Fibroblast of lung (primary cell): ENCODE data around the gene ZNF148. TPM values are rescaled to one million over a fixed set of nuclear protein-coding genes. Genes with fewer than 3 reads are reported as not detected.

Experiments used
- DNase-seq, 2 donors: peaks; one replicate each; pipeline versions ENCODE4 v3.0.0 to v3.0.0-alpha.2; 2010; ENCODE audit warnings: low read depth in 2 of 2
- H2AFZ ChIP-seq: 2 replicates; pipeline ENCODE4 v1.5.1; 2012; ENCODE audit warnings: low read length, control low read depth, inconsistent platforms
- H3K27ac ChIP-seq: 2 replicates; pipeline ENCODE4 v1.5.1; 2011; ENCODE audit warnings: low read length, control low read depth; ENCODE audit not compliant: insufficient read depth
- H3K27me3 ChIP-seq: 2 replicates; pipeline ENCODE4 v1.5.1; 2011; ENCODE audit warnings: mild to moderate bottlenecking, low read length; ENCODE audit not compliant: control insufficient read depth, insufficient read depth
- H3K36me3 ChIP-seq: 2 replicates; pipeline ENCODE4 v1.5.1; 2011; ENCODE audit warnings: low read length; ENCODE audit not compliant: control insufficient read depth, insufficient read depth
- H3K4me1 ChIP-seq: 2 replicates; pipeline ENCODE4 v1.5.1; 2011; ENCODE audit warnings: low read length; ENCODE audit not compliant: control insufficient read depth, insufficient read depth; ENCODE audit errors: extremely low read depth
- H3K4me2 ChIP-seq: 2 replicates; pipeline ENCODE4 v1.5.1; 2011; ENCODE audit warnings: low read length, control low read depth; ENCODE audit not compliant: insufficient read depth; ENCODE audit errors: extremely low read depth
- H3K4me3 ChIP-seq, 4 experiments: fragments of 200-600 bp in 1 of 4; sonication (generic) in 1 of 4; replicated peaks in 1 of 4; 2 replicates each; pipeline ENCODE4 v1.5.1; 2011 to 2016; ENCODE audit warnings: low read length in 4 of 4, low read depth in 3 of 4, mild to moderate bottlenecking in 3 of 4, control low read depth in 2 of 4, inconsistent platforms in 1 of 4, mixed read lengths in 1 of 4; ENCODE audit not compliant: insufficient read depth in 1 of 4; ENCODE audit errors: control extremely low read depth in 1 of 4
- H3K79me2 ChIP-seq: 2 replicates; pipeline ENCODE4 v1.5.1; 2012; ENCODE audit warnings: mild to moderate bottlenecking, low read length, inconsistent platforms; ENCODE audit not compliant: control insufficient read depth, insufficient read depth
- H3K9ac ChIP-seq: 2 replicates; pipeline ENCODE4 v1.5.1; 2011; ENCODE audit warnings: mild to moderate bottlenecking, low read length, control low read depth; ENCODE audit not compliant: insufficient read depth
- H3K9me3 ChIP-seq: 2 replicates; pipeline ENCODE4 v1.5.1; 2012; ENCODE audit warnings: low read depth, low read length; ENCODE audit not compliant: control insufficient read depth, insufficient read depth
- H4K20me1 ChIP-seq: 2 replicates; pipeline ENCODE4 v1.5.1; 2011; ENCODE audit warnings: low read length; ENCODE audit not compliant: control insufficient read depth, insufficient read depth; ENCODE audit errors: extremely low read depth
- EZH2 ChIP-seq: IDR thresholded peaks from 2 replicates; pipeline ENCODE4 v1.5.1; 2012; ENCODE audit warnings: low read length, control low read depth, mild to moderate bottlenecking; ENCODE audit errors: missing control alignments
- polyA plus RNA-seq, 2 donors: library from polyadenylated mRNA; depleted of rRNA in 1 of 2; stranded (reverse) in 1 of 2; unstranded in 1 of 2; fragments of >200 nt; gene quantifications; 2 replicates each; pipeline ENCODE4 v1.2.1, GENCODE V29; 2011 to 2012; ENCODE audit warnings: missing spikeins in 1 of 2
- total RNA-seq: library from RNA; depleted of rRNA; stranded (reverse); fragments of >200 nt; gene quantifications from 2 replicates; pipeline ENCODE4 v1.2.1, GENCODE V29; 2014
- TF ChIP-seq, protein P1 (sequence below), 2 donors: IDR thresholded peaks in 1 of 2; conservative IDR thresholded peaks in 1 of 2; 1 replicate in 1 of 2; 2 replicates in 1 of 2; pipeline ENCODE4 v1.5.1; 2011 to 2012; ENCODE audit warnings: low read length in 2 of 2, control low read depth in 1 of 2, inconsistent platforms in 1 of 2, low read depth in 1 of 2, mild to moderate bottlenecking in 1 of 2

ZNF148 gene
- total and polyA plus RNA-seq, 2 donors (not counting 1 experiment from before 2014, with no cell fraction given), result 37.7 to 41.3 TPM

- no peaks in the 10 kb centered on the region for H3K36me3 ChIP-seq
- TF ChIP-seq EZH2, result no peak
- TF ChIP-seq, protein P1, sequence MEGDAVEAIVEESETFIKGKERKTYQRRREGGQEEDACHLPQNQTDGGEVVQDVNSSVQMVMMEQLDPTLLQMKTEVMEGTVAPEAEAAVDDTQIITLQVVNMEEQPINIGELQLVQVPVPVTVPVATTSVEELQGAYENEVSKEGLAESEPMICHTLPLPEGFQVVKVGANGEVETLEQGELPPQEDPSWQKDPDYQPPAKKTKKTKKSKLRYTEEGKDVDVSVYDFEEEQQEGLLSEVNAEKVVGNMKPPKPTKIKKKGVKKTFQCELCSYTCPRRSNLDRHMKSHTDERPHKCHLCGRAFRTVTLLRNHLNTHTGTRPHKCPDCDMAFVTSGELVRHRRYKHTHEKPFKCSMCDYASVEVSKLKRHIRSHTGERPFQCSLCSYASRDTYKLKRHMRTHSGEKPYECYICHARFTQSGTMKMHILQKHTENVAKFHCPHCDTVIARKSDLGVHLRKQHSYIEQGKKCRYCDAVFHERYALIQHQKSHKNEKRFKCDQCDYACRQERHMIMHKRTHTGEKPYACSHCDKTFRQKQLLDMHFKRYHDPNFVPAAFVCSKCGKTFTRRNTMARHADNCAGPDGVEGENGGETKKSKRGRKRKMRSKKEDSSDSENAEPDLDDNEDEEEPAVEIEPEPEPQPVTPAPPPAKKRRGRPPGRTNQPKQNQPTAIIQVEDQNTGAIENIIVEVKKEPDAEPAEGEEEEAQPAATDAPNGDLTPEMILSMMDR (conservative IDR thresholded peaks at IDR 0.05 in 1 of 2, IDR thresholded peaks at IDR 0.05 in 1 of 2; ENCODE audit: low read depth in 1 of 2, low read length in 2 of 2), result no peak
- H3K27ac ChIP-seq, result no peak overlapping the region
- no peak overlapping the region for H2AFZ ChIP-seq
- H3K4me3 ChIP-seq, result no peak overlapping the region
- no peaks in the 10 kb centered on the region for H3K79me2 ChIP-seq
- no peaks in the 10 kb centered on the region for H3K9me3 ChIP-seq
- H4K20me1 ChIP-seq, result no peaks in the 10 kb centered on the region
- no peak overlapping the region for H3K9ac ChIP-seq
- no peak for DNase-seq
- H3K4me1 ChIP-seq, result no peaks in the 10 kb centered on the region
- H3K4me2 ChIP-seq, result no peak overlapping the region
- no peaks in the 10 kb centered on the region for H3K27me3 ChIP-seq
Measured at GRCh38 chr3:125256675-125257074, 118.5 kb downstream of the ZNF148 start.

GRCh38 chr3:125250973-125251372 is 124.2 kb downstream of the ZNF148 start:
- no peak overlapping the region for H3K27ac ChIP-seq
- H3K36me3 ChIP-seq, result no peaks in the 10 kb centered on the region
- H3K4me1 ChIP-seq, result no peaks in the 10 kb centered on the region
- no peak for DNase-seq
- H2AFZ ChIP-seq, result no peak overlapping the region
- H3K9ac ChIP-seq, result no peak overlapping the region
- H3K79me2 ChIP-seq, result no peaks in the 10 kb centered on the region
- no peaks in the 10 kb centered on the region for H4K20me1 ChIP-seq
- no peaks in the 10 kb centered on the region for H3K27me3 ChIP-seq
- TF ChIP-seq, protein P1 (conservative IDR thresholded peaks at IDR 0.05 in 1 of 2, IDR thresholded peaks at IDR 0.05 in 1 of 2; ENCODE audit: low read depth in 1 of 2, low read length in 2 of 2), result no peak
- TF ChIP-seq EZH2, result no peak
- H3K4me3 ChIP-seq, result no peak overlapping the region
- no peaks in the 10 kb centered on the region for H3K9me3 ChIP-seq
- H3K4me2 ChIP-seq, result no peak overlapping the region

DNA sequence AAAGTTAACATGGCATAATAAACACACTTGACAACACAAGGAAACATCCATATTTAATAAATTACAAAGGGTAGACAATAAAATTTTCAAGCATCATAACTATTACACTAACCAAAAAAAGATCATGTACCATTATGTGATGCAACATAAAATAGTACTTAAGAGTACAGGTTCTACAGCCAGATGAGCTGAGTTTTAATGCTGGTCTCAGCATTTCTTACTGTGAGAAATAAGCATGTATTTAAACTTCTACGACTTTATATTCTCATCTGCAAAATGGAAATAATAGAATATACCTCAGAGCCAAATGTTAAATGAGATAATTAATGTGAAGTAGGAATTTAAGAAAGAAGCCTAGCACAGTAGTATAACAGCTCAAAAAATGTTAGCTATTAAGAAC is 128.9 kb downstream of the ZNF148 start:
- Histone ChIP-seq H3K27me3 (no peaks in the 10 kb centered on the region), H3K4me2 (no peak overlapping the region), H3K9me3 (no peaks in the 10 kb centered on the region), H2AFZ (no peak overlapping the region), H3K9ac (no peak overlapping the region), H3K79me2 (no peaks in the 10 kb centered on the region), H3K4me3 (no peak overlapping the region), H3K36me3 (no peaks in the 10 kb centered on the region), H3K4me1 (no peaks in the 10 kb centered on the region), H4K20me1 (no peaks in the 10 kb centered on the region), H3K27ac (no peak overlapping the region)
- TF ChIP-seq EZH2, result no peak
- TF ChIP-seq, protein P1 (conservative IDR thresholded peaks at IDR 0.05 in 1 of 2, IDR thresholded peaks at IDR 0.05 in 1 of 2; ENCODE audit: low read depth in 1 of 2, low read length in 2 of 2), result no peak
- no peak for DNase-seq
